ENCODE measurements around the gene NKAIN2. TPM values are rescaled to one million over a fixed set of nuclear protein-coding genes. Genes with fewer than 3 reads are reported as not detected.

Gene NKAIN2
- total and polyA plus RNA-seq, 7 donors, result under 0.01 to 4.4 (median 0.75) TPM; not detected in 1

GRCh38 chr6:124797224-124797623 is 993.6 kb downstream of the NKAIN2 start:
- no peak for TF ChIP-seq EP300 (IDR thresholded peaks at IDR 0.05)
- TF ChIP-seq CTCF (IDR thresholded peaks at IDR 0.05), result no peak
- no peak for TF ChIP-seq POLR2A (IDR thresholded peaks at IDR 0.05)
- TF ChIP-seq POLR2AphosphoS5 (IDR thresholded peaks at IDR 0.05), result no peak
- H3K4me1 ChIP-seq, result no peaks in the 10 kb centered on the region
- H3K27me3 ChIP-seq, result no peaks in the 10 kb centered on the region
- no peak overlapping the region for H3K4me3 ChIP-seq
- DNase-seq, result no peak
- no peaks in the 10 kb centered on the region for H3K36me3 ChIP-seq
- intact Hi-C loops (cut with DNase I), result loop anchor here (5.0 kb wide), 1 partner anchor 995 kb away; the partner anchor contains the start of gene NKAIN2
- no peaks in the 10 kb centered on the region for H3K9me3 ChIP-seq
- H3K27ac ChIP-seq, result no peak overlapping the region

GRCh38 chr6:124798942-124799496 is 995.4 kb downstream of the NKAIN2 start:
- 81 to 85% methylated on average over 3 of the region's 3 CpGs for WGBS, 2 donors
- Histone ChIP-seq H3K27me3 (no peaks in the 10 kb centered on the region), H3K36me3 (no peaks in the 10 kb centered on the region), H3K4me3 (no peak overlapping the region), H3K27ac (no peak overlapping the region), H3K4me1 (no peaks in the 10 kb centered on the region), H3K9me3 (no peaks in the 10 kb centered on the region)
- no peak for DNase-seq
- TF ChIP-seq CTCF (IDR thresholded peaks at IDR 0.05), result no peak
- TF ChIP-seq POLR2AphosphoS5 (IDR thresholded peaks at IDR 0.05), result no peak
- TF ChIP-seq EP300 (IDR thresholded peaks at IDR 0.05), result no peak
- TF ChIP-seq POLR2A (IDR thresholded peaks at IDR 0.05), result no peak
- intact Hi-C loops (cut with DNase I), result loop anchor here (5.0 kb wide), 1 partner anchor 997 kb away; the partner anchor contains the start of gene NKAIN2

- no peak overlapping the region for H3K27ac ChIP-seq
- H3K27me3 ChIP-seq, result no peaks in the 10 kb centered on the region
- no peaks in the 10 kb centered on the region for H3K9me3 ChIP-seq
- DNase-seq, result no peak
- intact Hi-C loops (cut with DNase I), result loop anchor here (5.0 kb wide), 1 partner anchor 997 kb away; the partner anchor contains the start of gene NKAIN2
- no peak overlapping the region for H3K4me3 ChIP-seq
- TF ChIP-seq POLR2A (IDR thresholded peaks at IDR 0.05) (no peak), EP300 (IDR thresholded peaks at IDR 0.05) (no peak)
- H3K4me1 ChIP-seq, result no peaks in the 10 kb centered on the region
- no peaks in the 10 kb centered on the region for H3K36me3 ChIP-seq
These were observed 996.0 kb downstream of the NKAIN2 start for GRCh38 chr6:124799638-124800037.

- Histone ChIP-seq H3K4me3 (no peak overlapping the region), H3K36me3 (no peaks in the 10 kb centered on the region), H3K9me3 (no peaks in the 10 kb centered on the region), H3K27me3 (no peaks in the 10 kb centered on the region), H3K27ac (no peak overlapping the region), H3K4me1 (no peaks in the 10 kb centered on the region)
- intact Hi-C loops (cut with DNase I), result no loop called here
- 78 to 88% methylated on average over 6 of the region's 6 CpGs for WGBS, 2 donors
- no peak for DNase-seq
- TF ChIP-seq POLR2A (IDR thresholded peaks at IDR 0.05) (no peak), EP300 (IDR thresholded peaks at IDR 0.05) (no peak), CTCF (IDR thresholded peaks at IDR 0.05) (no peak), POLR2AphosphoS5 (IDR thresholded peaks at IDR 0.05) (no peak)
These were observed 996.6 kb downstream of the NKAIN2 start for GRCh38 chr6:124800222-124800621.

GRCh38 chr6:124812067-124812466 is 1008.4 kb downstream of the NKAIN2 start:
- WGBS, 2 donors, result 47 to 74% methylated on average over 2 of the region's 2 CpGs
- H3K4me1 ChIP-seq, result peaks cover 0 to 9% (median 0%) of the 10 kb centered on the region in 4 donors
- H3K9me3 ChIP-seq, result no peaks in the 10 kb centered on the region
- no peak overlapping the region for H3K4me3 ChIP-seq
- intact Hi-C loops (cut with DNase I), result no loop called here
- H3K36me3 ChIP-seq, result no peaks in the 10 kb centered on the region
- DNase-seq, result no peak
- TF ChIP-seq CTCF (IDR thresholded peaks at IDR 0.05) (no peak), POLR2A (IDR thresholded peaks at IDR 0.05) (no peak), EP300 (IDR thresholded peaks at IDR 0.05) (no peak), POLR2AphosphoS5 (IDR thresholded peaks at IDR 0.05) (no peak)
- no peaks in the 10 kb centered on the region for H3K27me3 ChIP-seq
- H3K27ac ChIP-seq, result no peak overlapping the region

All from sigmoid colon (tissue), 7 donors.